D721Med (cell line): ENCODE measurements around the gene SHC2.

ENCODE experiments used
- DNase-seq: peaks from one replicate; pipeline ENCODE4 v3.0.0; 2011; ENCODE audit warnings: low spot score; ENCODE audit not compliant: insufficient read length
- FAIRE-seq: peaks from 2 replicates; lab custom pipeline; 2011; peaks lifted over from hg19 to GRCh38; lab: Jason Lieb, UNC
- TF ChIP-seq, protein P1 (sequence below): IDR thresholded peaks from 2 replicates; pipeline ENCODE4 v1.5.1; 2012; ENCODE audit warnings: mild to moderate bottlenecking, control low read depth; ENCODE audit not compliant: insufficient read depth; ENCODE audit errors: missing control alignments

SHC2 gene

DNA sequence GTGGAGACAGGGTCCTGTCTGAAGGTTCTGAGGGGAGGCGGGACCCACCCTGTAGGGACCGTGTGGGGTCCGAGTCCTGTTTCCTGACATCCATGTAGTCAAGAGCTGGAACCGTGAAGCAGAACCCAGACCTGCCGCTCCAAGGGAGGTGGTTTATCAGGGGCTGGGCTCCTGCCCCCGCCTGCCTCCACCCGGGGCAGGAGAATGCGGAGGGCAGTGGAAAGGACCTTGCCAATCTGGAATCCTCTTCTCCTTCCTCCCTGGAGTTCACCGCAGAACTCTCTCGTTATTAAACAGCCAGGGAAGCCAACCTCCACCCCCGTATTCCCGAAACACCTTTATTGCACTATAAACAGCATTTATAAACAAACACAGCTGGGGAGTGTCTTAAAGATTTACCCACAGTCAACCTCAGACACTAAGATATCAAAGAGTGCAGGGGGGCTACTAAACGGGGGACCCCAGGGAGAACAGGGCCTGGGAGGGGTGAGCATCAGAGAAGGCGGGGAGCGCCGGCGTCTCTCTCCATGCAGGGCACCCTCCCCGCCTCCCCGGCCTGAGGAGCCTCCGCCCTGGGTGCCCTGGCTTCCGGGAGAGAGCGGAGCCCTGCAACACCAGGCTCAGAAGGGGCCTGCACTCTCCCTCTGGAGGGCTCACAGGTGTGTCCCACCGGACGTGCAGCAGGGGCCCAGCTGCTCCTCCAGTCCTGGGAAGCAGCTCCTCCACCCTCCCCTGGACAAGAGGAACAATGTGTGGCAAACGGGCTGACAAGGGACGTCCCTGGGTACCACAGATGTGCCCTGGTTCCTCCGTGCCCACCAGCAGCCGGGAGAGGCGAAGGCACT lies 55.5 kb downstream of the SHC2 start:
- no peak for FAIRE-seq
- peak; percentile 26 for DNase-seq
- TF ChIP-seq, protein P1, sequence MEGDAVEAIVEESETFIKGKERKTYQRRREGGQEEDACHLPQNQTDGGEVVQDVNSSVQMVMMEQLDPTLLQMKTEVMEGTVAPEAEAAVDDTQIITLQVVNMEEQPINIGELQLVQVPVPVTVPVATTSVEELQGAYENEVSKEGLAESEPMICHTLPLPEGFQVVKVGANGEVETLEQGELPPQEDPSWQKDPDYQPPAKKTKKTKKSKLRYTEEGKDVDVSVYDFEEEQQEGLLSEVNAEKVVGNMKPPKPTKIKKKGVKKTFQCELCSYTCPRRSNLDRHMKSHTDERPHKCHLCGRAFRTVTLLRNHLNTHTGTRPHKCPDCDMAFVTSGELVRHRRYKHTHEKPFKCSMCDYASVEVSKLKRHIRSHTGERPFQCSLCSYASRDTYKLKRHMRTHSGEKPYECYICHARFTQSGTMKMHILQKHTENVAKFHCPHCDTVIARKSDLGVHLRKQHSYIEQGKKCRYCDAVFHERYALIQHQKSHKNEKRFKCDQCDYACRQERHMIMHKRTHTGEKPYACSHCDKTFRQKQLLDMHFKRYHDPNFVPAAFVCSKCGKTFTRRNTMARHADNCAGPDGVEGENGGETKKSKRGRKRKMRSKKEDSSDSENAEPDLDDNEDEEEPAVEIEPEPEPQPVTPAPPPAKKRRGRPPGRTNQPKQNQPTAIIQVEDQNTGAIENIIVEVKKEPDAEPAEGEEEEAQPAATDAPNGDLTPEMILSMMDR = no peak

DNA sequence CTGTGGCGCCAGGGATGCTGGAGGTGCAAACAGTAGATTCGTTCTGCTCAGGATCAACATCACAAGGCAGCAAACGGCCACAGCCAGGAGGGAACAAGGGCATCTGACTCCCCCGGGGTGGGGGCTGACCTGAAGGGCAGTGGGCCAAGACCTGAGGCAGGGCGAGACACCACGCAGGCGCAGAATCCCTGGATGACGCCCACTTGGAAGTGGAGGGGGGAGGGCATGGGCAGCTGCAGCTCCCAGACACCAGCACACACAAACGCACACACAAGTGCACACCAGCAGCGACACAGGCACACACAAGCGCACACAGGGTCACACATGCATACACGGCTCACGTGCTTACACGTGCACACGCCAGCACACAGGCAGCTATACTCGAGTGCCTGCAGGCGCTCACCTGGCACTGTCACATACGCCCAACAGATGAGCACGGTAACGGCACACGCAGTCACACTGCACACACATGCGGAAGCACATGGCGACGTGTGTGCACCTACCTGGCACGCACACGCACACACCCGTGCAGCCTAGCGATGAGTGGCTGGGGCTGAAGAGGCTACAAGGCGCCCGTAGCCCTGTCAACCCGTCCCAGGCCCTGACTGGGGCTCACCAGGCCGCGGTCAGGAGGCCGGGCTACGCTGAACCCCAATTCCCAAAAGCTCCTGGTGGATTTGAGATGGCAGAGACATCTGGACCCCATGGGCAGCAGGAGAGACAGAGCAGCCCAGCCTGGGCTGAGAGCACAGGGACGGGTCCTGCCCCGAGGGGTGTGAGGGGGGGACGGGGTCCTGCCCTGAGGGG lies 57.4 kb downstream of the SHC2 start:
- TF ChIP-seq, protein P1 = no peak
- DNase-seq (peak; percentile 20), FAIRE-seq (no peak)

DNA sequence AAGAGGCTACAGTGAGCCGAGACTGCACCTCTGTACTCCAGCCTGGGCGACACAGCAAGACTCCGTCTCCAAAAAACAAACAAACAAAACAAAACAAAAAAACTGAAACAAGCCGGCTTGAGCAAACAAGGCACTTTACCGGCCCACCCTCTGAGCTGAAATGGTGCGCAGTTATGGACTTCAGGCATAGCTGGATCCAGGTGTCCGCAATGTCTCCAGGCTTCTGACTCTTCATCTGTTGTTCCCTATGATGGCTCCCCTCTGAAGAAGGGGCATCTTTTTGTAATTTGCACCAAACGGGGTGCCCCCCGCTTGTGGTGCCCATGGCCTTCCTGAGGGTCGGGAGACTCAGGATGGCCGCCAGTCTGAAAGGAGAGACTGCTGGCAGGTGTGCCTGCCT lies 58.0 kb downstream of the SHC2 start:
- FAIRE-seq (no peak), DNase-seq (no peak)
- TF ChIP-seq, protein P1 = no peak

DNA sequence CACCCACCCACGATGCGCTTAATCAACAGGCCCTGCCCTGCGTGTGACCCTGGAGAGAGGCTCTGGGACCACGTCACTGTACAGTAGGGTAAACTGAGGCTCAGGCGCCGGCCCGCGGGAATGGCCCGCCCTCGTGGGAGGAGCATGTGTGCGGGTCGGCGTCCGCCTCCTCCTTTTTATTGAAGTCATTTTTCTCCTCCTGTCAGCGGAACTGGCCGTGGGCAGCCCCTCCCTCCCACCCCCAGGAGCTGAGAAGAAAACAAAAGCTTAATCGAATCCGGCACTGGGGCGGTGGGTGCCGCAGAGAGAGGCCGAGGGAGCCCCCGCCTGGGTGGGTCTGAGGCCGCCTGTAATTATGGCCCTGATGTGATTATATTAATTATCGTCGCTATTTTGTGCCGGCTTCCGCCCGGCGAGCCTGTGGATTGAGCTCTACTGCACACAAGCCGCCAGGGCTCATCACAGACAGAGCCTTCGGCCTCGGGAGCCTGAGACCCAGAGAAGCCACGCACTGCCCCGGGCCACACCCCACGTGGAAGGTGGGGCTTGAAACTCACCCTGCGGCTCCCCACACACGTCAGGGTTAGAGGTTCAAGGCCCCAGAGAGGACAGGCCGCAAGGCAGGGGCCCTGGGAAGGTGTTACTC lies 58.8 kb downstream of the SHC2 start:
- TF ChIP-seq, protein P1 = no peak
- DNase-seq (no peak), FAIRE-seq (no peak)

DNA sequence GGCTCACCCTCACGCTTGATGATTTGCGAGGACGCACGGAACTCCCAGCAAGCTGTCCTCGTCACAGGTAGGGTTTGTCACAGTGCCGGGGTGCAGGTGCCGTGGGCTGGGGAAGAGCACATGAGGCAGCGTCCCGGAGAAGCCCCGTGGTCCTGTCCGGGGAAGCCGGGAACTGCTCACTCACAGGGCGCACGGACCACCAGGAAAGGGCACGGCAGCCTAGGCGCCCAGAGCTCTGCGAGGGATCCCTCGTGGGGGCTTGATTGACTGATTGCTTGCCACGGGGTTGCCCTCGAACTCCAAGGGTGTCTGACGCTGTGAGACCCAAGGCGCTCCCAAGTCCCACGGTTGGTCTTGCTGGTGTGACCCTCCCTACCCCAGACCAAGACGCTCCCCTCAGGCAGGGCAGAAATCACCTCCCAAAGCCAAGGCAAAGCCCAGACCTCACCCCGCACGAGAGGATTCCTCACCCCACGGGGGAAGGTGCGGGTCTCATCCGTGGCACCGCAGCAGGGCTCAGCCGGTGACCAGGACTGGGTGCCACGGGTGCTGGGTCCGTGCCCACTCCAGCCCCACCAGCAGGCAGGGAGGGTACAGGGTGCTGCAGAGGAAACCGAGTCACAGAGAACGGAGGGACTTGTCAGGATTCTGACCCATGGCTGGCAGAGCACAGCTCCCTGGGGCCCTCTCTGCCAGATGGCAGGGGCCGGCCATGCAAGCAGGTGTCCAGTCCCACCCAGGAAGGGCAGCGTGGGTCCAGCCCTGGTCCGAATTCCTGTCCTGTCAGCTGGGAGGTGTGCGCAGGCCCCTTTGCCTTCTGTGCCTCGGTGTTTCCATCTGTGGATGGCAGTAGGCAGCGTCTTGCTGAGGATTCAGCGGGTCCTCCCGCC lies 59.6 kb downstream of the SHC2 start:
- TF ChIP-seq, protein P1 = no peak
- DNase-seq = no peak
- no peak for FAIRE-seq

DNA sequence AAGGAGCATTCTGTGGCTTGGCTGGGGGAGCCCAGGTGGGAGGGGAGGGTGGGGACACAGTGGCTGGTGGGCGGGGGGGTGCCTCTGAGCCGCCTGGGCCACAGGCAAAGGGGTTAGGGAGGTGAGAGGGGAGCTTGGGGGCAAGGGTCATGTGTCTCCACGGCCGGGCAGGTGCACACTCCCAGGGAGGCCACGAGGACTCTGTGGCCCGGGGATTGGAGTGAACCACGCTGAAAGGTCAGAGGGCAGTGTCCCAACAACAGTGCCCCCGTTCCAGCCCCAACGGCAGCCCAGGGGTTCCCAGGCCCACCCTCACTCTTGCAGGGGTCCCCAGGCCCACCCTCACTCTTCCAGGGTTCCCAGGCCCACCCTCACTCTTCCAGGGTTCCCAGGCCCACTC lies 61.5 kb downstream of the SHC2 start:
- DNase-seq = no peak
- no peak for FAIRE-seq
- TF ChIP-seq, protein P1 = no peak
